Astrocyte (in vitro differentiated cells and primary cell): ENCODE data around the gene SLC45A2. TPM values are rescaled to one million over a fixed set of nuclear protein-coding genes. Genes with fewer than 3 reads are reported as not detected.
A peak's percentile ranks its signal among the peaks of the same experiment; 100 is the strongest.

Experiments used
- DNase-seq: peaks from one replicate; pipeline ENCODE4 v3.0.0-alpha.2; 2010; ENCODE audit warnings: low read depth
- FAIRE-seq: peaks from 2 replicates; lab custom pipeline; 2011; peaks lifted over from hg19 to GRCh38; lab: Jason Lieb, UNC
- H2AFZ ChIP-seq: 2 replicates; pipeline ENCODE4 v1.6.0; 2012; ENCODE audit warnings: low read depth, low read length, inconsistent platforms
- H3K27ac ChIP-seq: 2 replicates; pipeline ENCODE4 v1.5.1; 2011; ENCODE audit warnings: low read depth, low read length, inconsistent platforms
- H3K27me3 ChIP-seq: 2 replicates; pipeline ENCODE4 v1.6.0; 2011; ENCODE audit warnings: low read length, inconsistent platforms; ENCODE audit not compliant: insufficient read depth
- H3K36me3 ChIP-seq: 2 replicates; pipeline ENCODE4 v1.5.1; 2011; ENCODE audit warnings: low read length, inconsistent platforms; ENCODE audit not compliant: insufficient read depth
- H3K4me1 ChIP-seq: 2 replicates; pipeline ENCODE4 v1.5.1; 2011; ENCODE audit warnings: low read length, inconsistent platforms; ENCODE audit not compliant: insufficient read depth
- H3K4me2 ChIP-seq: 2 replicates; pipeline ENCODE4 v1.6.0; 2012; ENCODE audit warnings: low read length, inconsistent platforms
- H3K4me3 ChIP-seq: 2 replicates; pipeline ENCODE4 v1.5.1; 2011; ENCODE audit warnings: low read depth, mild to moderate bottlenecking, low read length, inconsistent platforms; ENCODE audit not compliant: insufficient read depth
- H3K79me2 ChIP-seq: 2 replicates; pipeline ENCODE4 v1.6.0; 2012; ENCODE audit warnings: mild to moderate bottlenecking, low read length, inconsistent platforms; ENCODE audit not compliant: insufficient read depth
- H3K9ac ChIP-seq: 2 replicates; pipeline ENCODE4 v1.6.0; 2012; ENCODE audit warnings: mild to moderate bottlenecking, low read length, inconsistent platforms
- H3K9me3 ChIP-seq: 2 replicates; pipeline ENCODE4 v1.5.1; 2012; ENCODE audit warnings: low read depth, mild to moderate bottlenecking, low read length, inconsistent platforms; ENCODE audit not compliant: insufficient read depth
- H4K20me1 ChIP-seq: 2 replicates; pipeline ENCODE4 v1.6.0; 2012; ENCODE audit warnings: low read length, inconsistent platforms; ENCODE audit not compliant: insufficient read depth
- H3K27ac Mint-ChIP-seq: one replicate; pipeline ENCODE4 v1.8.0; 2021; ENCODE audit warnings: mild to moderate bottlenecking, mixed read lengths; ENCODE audit not compliant: unreplicated experiment
- H3K27me3 Mint-ChIP-seq: one replicate; pipeline ENCODE4 v1.8.0; 2021; ENCODE audit warnings: low read depth, mixed read lengths; ENCODE audit not compliant: unreplicated experiment
- H3K36me3 Mint-ChIP-seq: one replicate; pipeline ENCODE4 v1.8.0; 2021; ENCODE audit warnings: low read depth, mixed read lengths; ENCODE audit not compliant: unreplicated experiment
- H3K4me1 Mint-ChIP-seq: one replicate; pipeline ENCODE4 v1.8.0; 2021; ENCODE audit warnings: low read depth, mixed read lengths; ENCODE audit not compliant: unreplicated experiment
- H3K4me3 Mint-ChIP-seq: one replicate; pipeline ENCODE4 v1.8.0; 2021; ENCODE audit warnings: mild to moderate bottlenecking, moderate library complexity, mixed read lengths; ENCODE audit not compliant: unreplicated experiment
- H3K9me3 Mint-ChIP-seq: one replicate; pipeline ENCODE4 v1.8.0; 2021; ENCODE audit warnings: mild to moderate bottlenecking, mixed read lengths; ENCODE audit not compliant: unreplicated experiment
- EZH2 ChIP-seq: IDR thresholded peaks from 2 replicates; pipeline ENCODE4 v1.6.1; 2012; ENCODE audit warnings: mild to moderate bottlenecking, low read length, inconsistent platforms; ENCODE audit not compliant: insufficient read depth
- total RNA-seq: library from RNA; stranded (reverse); gene quantifications from 2 replicates; pipeline ENCODE4 v1.2.1, GENCODE V29; 2021
- TF ChIP-seq, protein P1 (sequence below): IDR thresholded peaks from 2 replicates; pipeline ENCODE4 v1.5.1; 2011; ENCODE audit warnings: low read depth, mild to moderate bottlenecking, inconsistent platforms, low read length, moderate library complexity; ENCODE audit not compliant: insufficient read depth

Gene SLC45A2
- total RNA-seq, 1 donor from 2014 or later: 0.98 TPM

DNA sequence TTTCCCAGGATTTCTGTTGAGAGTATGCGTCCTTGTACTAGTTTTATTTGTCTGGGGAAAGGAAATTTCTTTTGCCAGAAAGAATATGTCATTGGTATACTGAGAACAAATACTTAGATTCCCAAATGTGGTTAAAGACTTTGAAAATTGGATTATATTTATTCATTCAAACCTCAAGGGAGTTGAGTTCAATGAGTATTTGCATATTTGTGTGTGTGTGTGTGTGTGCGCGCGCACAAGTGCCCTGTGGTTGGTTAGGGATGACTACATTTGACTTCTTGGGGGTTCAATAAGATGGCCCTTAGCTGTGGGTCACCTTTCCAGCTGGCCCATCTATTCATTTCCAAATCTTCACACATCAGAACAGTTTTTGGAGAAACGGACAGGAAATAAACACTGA is 43.4 kb downstream of the SLC45A2 start:
- peaks cover 21% of the 10 kb centered on the region for H3K27me3 Mint-ChIP-seq
- H3K9ac ChIP-seq: no peak overlapping the region
- H3K4me3 Mint-ChIP-seq: no peak overlapping the region
- peaks cover 50% of the 10 kb centered on the region for H3K27me3 ChIP-seq
- no peaks in the 10 kb centered on the region for H4K20me1 ChIP-seq
- H3K36me3 ChIP-seq: no peaks in the 10 kb centered on the region
- H3K9me3 Mint-ChIP-seq: no peaks in the 10 kb centered on the region
- no peak overlapping the region for H3K4me2 ChIP-seq
- H3K4me1 Mint-ChIP-seq: peaks cover 7% of the 10 kb centered on the region
- FAIRE-seq: no peak
- no peak overlapping the region for H2AFZ ChIP-seq
- no peak overlapping the region for H3K27ac ChIP-seq
- peaks cover 10% of the 10 kb centered on the region for H3K4me1 ChIP-seq
- no peaks in the 10 kb centered on the region for H3K36me3 Mint-ChIP-seq
- TF ChIP-seq, protein P1, sequence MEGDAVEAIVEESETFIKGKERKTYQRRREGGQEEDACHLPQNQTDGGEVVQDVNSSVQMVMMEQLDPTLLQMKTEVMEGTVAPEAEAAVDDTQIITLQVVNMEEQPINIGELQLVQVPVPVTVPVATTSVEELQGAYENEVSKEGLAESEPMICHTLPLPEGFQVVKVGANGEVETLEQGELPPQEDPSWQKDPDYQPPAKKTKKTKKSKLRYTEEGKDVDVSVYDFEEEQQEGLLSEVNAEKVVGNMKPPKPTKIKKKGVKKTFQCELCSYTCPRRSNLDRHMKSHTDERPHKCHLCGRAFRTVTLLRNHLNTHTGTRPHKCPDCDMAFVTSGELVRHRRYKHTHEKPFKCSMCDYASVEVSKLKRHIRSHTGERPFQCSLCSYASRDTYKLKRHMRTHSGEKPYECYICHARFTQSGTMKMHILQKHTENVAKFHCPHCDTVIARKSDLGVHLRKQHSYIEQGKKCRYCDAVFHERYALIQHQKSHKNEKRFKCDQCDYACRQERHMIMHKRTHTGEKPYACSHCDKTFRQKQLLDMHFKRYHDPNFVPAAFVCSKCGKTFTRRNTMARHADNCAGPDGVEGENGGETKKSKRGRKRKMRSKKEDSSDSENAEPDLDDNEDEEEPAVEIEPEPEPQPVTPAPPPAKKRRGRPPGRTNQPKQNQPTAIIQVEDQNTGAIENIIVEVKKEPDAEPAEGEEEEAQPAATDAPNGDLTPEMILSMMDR: no peak
- no peak for TF ChIP-seq EZH2
- H3K27ac Mint-ChIP-seq: no peak overlapping the region
- H3K9me3 ChIP-seq: no peaks in the 10 kb centered on the region
- no peak for DNase-seq
- H3K79me2 ChIP-seq: no peaks in the 10 kb centered on the region
- no peak overlapping the region for H3K4me3 ChIP-seq

DNA sequence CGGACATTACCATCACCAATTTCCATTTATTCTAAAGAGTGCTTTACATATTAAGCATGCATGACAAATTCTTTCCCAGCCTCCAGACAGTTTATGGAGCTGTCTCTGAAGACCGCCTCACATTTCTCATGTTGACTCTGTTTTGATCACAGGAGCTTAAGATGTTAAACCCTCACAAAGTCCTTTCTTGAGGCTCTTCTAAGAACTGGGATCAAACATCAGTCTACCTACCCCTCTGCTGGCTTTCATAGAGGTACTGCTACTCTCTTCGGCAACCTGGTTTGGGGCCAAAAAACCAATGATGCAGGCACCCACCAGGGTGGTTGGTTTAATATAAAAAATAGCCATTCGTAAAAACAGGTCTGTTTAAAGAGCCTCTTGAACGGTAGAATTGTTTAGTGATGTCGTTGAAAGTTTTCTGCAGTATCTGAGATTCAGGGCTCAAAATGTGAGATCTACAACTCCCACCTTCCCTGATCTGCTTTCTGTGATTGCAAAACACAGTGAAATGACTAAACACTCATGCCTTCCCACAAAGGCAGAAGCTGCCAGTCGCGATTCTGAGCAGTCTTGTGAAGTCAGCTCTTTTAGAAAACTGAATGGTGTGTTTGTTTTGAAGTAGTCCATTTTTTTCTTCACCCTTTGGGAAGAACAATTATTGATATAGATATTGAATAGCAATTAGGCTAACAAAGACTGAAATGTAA is 44.8 kb downstream of the SLC45A2 start:
- peak; percentile 34 for DNase-seq
- H3K4me2 ChIP-seq: no peak overlapping the region
- no peaks in the 10 kb centered on the region for H3K36me3 Mint-ChIP-seq

More for the DNA sequence above, 44.8 kb downstream of the SLC45A2 start:
- Histone ChIP-seq H3K36me3 (no peaks in the 10 kb centered on the region), H4K20me1 (no peaks in the 10 kb centered on the region), H3K9me3 (no peaks in the 10 kb centered on the region), H3K4me3 (no peak overlapping the region), H2AFZ (no peak overlapping the region), H3K4me1 (peaks cover 11% of the 10 kb centered on the region), H3K27me3 (peaks cover 50% of the 10 kb centered on the region), H3K9ac (no peak overlapping the region), H3K79me2 (no peaks in the 10 kb centered on the region), H3K27ac (no peak overlapping the region)
- H3K27ac Mint-ChIP-seq: peak overlapping the region; percentile 35
- TF ChIP-seq, protein P1: no peak
- TF ChIP-seq EZH2: no peak
- peaks cover 7% of the 10 kb centered on the region for H3K4me1 Mint-ChIP-seq
- H3K4me3 Mint-ChIP-seq: no peak overlapping the region
- peaks cover 24% of the 10 kb centered on the region for H3K27me3 Mint-ChIP-seq
- no peaks in the 10 kb centered on the region for H3K9me3 Mint-ChIP-seq
- no peak for FAIRE-seq
